ENCODE results near the gene ARR3.
"Not testable (repeated sequence)": the region's sequence is repeated elsewhere in the genome, so short reads cannot be mapped to it uniquely, and the experiment has no call there.

Gene ARR3

DNA sequence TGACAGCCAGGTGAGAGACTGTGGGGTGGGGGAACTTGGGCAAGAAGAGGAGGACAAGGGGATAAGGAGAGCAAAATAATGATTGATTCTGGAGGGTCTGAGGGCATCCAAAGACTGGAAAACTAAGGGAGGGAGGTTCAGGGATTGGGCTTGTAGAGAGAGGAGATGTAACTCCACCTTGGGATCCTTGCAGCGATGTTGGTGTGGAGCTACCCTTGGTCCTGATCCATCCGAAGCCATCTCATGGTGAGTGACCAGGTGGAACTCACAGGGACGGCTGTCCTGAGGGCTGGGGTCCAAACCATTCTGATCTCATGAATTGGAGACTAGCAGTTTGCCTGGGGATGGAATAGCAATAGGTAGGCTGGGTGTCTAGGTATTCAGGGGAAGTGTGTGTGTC, 12.4 kb downstream of the ARR3 start:
- DNase-seq (ENCODE audit: low read depth in 2 of 2), result no peak

DNA sequence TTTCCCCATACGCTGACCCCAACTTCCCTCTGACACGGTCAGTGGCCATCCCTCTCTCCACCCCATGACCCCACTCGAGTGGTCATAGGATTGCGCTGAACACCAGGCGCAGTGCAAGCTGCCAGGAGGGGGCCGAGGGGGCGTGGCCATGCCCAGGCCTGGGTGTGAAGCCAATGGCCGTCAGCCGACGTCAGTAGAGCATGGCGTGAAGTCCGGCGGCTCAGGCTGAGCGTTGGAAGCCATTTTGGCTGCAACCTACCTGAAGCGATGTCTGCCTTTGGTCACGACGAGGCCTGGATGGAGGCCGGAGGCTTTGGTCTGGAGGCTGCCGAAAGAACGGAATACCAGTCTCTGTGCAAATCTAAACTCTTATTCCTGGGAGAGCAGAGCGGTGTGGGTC, 13.8 kb downstream of the ARR3 start, which contains the start of gene RAB41:
Gene RAB41, plus strand, starts transcription at position 222 of the 400 bp plus-strand sequence. Its CDS starts 46 bp downstream, at position 268.
- no peak for DNase-seq (ENCODE audit: low read depth in 2 of 2)

DNA sequence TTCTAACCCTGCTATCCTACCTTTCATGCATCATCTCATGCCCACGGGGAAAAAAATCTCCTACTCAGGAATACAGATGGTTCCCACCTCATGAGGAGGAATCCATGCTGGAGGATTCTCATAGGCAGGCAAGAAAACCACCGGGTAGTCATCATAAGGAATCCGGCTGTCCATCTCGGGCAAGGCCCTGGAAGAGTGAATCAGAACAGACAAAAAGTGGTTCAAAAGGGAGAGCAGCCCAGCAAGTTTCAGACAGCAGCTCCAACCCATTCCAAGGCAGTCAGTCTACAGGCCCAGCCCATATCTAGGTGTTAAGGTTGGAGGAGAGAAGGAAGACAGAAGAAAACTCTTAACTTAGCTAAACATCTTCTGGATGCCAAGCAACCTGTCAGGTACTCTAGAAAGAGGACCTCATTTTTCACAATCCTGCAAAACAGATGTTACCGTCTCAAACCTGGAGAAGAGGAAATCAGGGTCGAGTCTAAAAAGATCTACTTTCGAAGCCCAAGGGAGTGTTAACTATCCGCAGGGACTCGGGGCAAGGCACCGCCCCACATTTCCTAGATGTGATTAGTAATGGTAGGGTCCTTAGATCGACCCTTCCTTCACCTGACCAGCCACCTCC, 21.1 kb downstream of the ARR3 start:
- DNase-seq (ENCODE audit: low read depth in 2 of 2), result no peak

DNA sequence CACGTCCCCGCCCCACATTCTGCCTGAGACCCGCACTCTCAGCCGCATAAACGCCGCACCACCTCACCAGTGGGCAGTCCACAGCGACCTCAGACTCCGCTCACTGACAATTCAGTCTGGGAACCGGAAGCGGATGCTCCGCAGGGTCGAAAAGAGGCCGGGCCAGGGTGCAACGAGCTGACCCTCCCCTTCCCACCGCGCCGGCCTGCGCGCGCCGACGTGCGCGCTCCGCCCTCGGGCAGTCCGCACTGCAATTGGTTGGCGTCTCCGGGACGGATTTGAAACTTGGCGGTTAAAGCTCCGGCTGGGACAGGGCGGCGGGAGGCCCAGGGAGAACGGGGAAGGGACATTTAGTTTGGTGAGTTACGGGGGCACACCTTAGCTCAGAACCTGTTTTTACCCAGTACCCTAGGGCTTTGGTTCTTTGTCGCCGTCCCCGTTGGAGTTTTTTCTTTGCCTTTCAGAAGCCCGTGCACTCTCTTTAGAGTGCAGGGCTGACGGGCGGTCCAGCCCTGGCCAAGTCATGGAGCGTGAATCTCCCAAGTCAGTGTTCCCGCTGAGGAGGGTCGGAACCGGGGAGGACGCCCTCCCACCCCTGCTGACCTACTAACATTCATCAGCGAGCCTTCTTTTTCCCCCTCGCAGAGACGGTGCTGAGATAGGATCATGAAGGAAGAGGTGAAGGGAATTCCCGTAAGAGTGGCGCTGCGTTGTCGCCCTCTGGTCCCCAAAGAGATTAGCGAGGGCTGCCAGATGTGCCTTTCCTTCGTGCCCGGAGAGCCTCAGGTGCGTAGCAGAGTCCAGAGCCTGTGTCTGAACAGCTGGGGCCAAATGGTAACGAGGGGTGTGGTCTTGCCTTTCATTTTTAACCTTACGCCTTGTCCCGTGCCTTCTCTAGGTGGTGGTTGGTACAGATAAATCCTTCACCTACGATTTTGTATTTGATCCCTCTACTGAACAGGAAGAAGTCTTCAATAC, 21.9 kb downstream of the ARR3 start, which contains the start of the genes KIF4A and PDZD11:
Gene KIF4A, plus strand, starts transcription at position 312 of the 978 bp plus-strand sequence. Its CDS starts 355 bp downstream, at position 667.
Gene PDZD11, minus strand, starts transcription at position 135 of the 978 bp plus-strand sequence. CDS start 586 bp downstream, outside the sequence.
- DNase-seq (ENCODE audit: low read depth in 2 of 2), result peak; percentile 61 to 67

DNA sequence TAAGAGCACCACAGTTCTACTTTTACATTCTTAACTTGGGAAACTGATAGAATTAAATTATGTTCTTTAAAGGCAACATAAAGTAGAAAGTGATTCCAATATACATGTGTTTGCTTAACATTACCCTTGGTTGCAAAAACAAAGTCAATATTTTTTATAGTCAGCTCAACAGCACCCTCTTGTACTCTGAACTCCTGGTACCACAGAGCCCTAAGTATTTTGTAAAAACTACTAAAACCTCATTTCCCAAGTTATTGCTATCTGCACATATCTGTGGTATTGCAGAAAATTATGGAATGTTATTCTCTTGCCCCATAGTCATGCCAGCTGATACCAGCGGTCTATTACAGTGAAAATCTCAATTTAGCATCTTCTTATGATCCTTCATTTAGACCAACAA, 24.7 kb downstream of the ARR3 start:
- no peak for DNase-seq (ENCODE audit: low read depth in 2 of 2)

DNA sequence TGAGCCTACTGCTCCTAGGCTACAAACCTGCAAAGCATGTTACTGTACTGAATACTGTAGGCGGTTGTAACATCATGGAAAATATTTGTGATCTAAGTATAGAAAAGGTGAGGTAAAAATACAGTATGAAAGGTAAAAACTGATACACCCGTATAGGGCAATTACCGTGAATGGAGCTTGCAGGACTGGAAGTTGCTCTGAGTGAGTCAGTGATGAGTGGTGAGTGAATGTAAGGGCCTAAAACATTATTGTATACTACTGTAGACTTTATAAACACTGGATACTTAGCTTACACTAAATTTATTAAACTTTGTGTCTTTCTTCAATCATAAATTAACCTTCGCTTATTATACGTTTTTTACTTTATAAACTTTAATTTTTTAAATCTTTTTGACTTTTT, 25.5 kb downstream of the ARR3 start:
- DNase-seq (ENCODE audit: low read depth in 2 of 2), result no peak

DNA sequence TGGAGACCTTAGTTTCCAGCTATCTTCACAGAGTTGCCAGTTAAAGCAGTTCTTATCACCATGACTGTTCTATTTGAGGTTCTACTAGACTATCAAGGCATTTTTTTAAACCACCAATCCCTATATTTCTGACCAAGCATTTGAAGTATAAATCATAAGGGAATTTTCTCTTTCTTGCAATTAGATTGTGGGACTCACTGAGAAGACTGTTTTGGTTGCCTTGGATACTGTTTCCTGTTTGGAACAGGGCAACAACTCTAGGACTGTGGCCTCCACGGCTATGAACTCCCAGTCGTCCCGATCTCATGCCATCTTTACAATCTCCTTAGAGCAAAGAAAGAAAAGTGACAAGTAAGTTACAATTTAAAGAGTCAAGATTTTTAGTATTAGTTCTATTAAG, 33.6 kb downstream of the ARR3 start:
- no peak for DNase-seq (ENCODE audit: low read depth in 2 of 2)

DNA sequence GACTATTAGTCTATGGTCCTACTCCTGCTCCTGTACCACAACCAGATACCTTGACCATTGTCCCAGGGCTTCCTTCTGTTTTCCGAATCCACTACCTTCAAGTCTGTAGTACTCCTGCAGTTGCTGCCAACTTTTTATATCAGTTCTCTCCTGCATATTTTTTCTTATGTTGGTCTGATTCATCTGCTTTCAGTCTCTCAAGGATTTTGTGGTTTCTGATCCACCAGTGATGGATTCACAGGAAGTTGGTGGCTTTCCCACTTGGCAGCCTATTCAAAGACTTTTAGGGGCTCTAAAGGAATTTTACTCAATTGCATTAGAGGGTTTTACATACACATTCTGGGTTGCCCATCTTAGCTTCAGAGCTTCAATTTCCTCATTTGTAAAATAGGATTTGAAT, 45.4 kb downstream of the ARR3 start:
- no peak for DNase-seq (ENCODE audit: low read depth in 2 of 2)

DNA sequence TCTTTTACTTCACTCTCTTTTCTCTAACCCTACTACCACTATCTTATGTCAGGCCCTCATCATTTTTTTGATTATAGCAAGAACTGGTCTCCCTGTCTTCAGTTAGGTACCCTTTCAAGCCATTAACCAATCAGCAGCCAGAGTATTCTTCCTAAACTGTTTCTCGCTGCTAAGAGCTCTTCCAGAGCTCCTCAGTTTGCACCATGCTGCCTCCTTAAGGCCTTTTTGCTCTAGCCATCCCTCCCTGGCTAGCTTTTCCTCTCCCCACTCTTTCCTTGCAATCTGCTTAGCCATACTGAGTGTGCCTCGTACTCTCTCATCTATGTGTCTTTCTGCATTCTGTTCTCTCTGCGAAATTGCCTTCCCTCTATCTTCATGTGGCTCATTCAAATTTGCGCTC, 54.6 kb downstream of the ARR3 start:
- DNase-seq (ENCODE audit: low read depth in 2 of 2), result no peak

DNA sequence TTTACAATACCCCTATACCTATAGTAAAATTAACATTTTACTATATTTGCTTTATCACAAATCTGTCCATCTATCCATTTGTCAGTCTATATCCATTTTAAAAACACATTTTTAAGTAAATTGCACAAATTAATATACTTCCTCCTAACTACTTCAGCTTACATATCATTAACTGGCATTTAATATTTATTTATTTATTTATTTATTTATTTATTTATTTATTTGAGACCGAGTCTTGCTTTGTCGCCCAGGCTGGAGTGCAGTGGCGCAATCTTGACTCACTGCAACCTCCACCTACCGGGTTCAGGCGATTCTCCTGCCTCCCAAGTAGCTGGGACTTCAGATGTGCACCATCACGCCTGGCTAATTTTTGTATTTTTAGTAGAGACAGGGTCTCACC, 55.5 kb downstream of the ARR3 start:
- not testable (repeated sequence) for DNase-seq (ENCODE audit: low read depth in 2 of 2)

DNA sequence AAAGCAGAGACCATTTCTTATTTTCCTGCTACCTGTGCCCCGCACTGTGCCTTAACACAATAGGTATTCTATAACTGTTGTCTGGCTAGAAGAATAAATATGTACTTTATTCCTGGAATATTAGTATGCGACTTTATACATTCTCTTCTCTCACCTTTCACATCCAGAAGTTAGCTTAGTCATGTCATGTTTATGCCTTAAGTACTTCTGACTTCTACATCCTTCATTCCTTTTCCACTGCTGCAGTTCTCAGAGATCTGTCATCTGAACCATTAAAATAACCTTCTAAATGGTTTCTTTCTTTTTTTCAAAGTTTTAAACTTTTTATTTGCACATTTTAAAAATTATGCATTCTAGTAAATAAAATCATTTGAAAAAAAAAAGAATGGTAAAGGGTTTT, 56.2 kb downstream of the ARR3 start:
- DNase-seq (ENCODE audit: low read depth in 2 of 2), result no peak

DNA sequence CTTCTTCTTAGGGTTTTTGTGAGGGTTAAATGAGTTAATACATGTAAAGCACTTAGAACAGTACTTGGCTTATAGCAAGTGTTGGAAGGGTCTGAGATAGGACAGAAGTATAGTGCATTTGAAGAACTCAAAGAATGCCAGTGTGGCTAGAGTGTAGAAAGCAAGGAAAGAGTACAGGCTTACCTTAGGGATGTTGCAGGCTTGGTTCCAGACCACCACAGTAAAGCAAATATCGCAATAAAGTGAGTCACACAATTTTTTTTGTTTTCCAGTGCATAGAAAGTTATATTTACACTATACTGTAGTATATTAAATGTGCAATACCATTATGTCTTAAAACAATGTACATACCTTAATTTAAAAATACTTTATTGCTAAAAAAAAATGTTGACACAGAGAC, 63.0 kb downstream of the ARR3 start:
- DNase-seq (ENCODE audit: low read depth in 2 of 2), result no peak

Data from stimulated activated CD4-positive, alpha-beta T cell treated with anti-CD3 and anti-CD28 coated beads, Interleukin-15, amount 100 ng/mL, for 48 hours (primary cell).